Raji (cell line): Measurements from ENCODE around the gene DNASE2.

Experiments
- POLR2A ChIP-seq: IDR thresholded peaks from 2 replicates; pipeline ENCODE4 v1.6.1; 2011; ENCODE audit warnings: low read depth, low read length, control low read depth; ENCODE audit not compliant: insufficient read depth

The DNASE2 gene

GRCh38 chr19:12890787-12891552, 9.7 kb upstream of the DNASE2 start, which contains the start of gene GCDH:
TSS of gene GCDH (plus strand) at chr19:12891160. CDS start at chr19:12891305, 145 bp downstream.
- TF ChIP-seq POLR2A: peak; percentile 86

GRCh38 chr19:12888006-12888603, 6.9 kb upstream of the DNASE2 start:
- TF ChIP-seq POLR2A: no peak

DNA sequence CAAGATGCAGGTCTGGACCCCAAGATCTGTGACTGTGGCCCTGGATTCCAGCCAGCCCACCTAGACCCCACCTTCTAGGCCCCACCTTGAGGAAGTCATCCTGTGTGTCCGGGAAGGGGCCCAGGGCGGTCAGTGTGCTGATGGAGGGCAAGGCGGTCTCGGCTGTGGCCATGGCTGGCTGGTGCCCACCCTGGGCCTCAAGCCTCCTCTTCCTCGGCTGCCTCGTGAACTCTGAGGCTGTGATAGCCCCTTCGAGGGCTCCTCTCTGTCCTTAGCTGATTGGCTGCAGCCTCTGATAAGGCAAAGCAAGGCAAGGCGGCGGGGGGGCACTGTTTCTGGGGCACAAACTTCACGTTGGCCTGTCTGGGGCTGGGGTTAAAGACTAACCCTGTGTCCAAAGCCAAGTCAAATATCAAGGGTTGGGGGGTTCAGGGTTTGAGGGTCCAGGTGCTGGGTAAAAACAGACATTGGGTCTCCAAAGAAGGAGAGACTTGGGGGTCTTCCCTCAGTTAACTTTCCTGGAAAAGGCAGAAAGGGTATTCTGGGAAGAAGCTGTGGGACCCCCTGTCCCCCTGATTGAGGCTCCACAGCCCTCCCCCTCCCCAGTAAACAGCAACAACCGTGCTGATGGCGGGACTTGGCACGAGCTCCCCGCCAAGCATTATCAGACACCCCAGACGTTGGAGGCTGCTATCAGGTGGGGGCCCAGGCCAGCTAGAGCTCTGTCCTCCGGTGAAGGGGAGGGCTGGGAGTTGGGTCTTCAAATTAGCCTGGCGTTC, 5.9 kb upstream of the DNASE2 start, which contains the start of gene KLF1:
Gene KLF1, minus strand, starts transcription at position 233 of the 779 bp plus-strand sequence. Its CDS starts 61 bp downstream, at position 172.
- no peak for TF ChIP-seq POLR2A

- TF ChIP-seq POLR2A: no peak
Observed at GRCh38 chr19:12886651-12886968, 5.4 kb upstream of the DNASE2 start.

GRCh38 chr19:12885749-12886650, 4.8 kb upstream of the DNASE2 start:
- no peak for TF ChIP-seq POLR2A

DNA sequence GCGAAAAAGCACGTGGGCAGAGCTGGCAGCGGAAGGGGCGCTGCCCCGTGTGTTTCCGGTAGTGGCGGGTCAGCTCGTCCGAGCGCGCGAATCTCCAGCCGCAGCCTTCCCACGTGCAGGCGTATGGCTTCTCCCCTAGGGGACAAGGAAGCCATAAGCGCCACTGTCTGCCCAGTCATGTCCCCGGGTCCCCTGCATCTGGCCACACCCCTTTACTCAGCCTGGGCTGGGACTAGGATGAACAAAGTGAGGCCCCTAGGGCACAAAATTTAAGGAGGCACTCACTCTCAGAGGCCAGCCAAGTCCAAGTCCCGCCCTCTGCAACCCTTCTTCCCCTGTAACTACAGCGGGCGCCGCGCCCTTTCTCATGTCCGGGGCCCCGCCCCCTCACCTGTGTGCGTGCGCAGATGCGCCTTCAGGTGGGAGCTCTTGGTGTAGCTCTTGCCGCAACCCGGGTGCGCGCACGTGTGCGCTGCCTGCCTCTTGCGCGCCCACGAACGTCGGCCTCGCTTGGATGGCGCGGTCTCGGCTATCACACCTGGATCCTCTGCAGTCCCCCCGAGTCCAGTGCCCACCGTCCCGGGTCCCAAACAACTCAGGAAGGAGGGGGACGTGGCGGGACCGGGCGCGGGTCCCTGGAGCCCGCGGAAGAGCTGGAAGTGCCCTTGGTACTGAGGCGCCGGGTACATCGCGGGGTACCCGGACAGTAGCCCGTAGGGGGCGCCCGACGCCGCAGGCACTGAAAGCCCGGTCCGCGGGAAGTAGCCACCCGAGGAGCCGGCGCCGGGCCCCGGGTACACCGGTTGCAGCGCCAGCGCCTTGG, 3.9 kb upstream of the DNASE2 start:
- TF ChIP-seq POLR2A: peak; percentile 90

- TF ChIP-seq POLR2A: no peak
Observed at GRCh38 chr19:12884627-12884925, 3.3 kb upstream of the DNASE2 start.

- no peak for TF ChIP-seq POLR2A
Observed at GRCh38 chr19:12884202-12884601, 3.0 kb upstream of the DNASE2 start.

DNA sequence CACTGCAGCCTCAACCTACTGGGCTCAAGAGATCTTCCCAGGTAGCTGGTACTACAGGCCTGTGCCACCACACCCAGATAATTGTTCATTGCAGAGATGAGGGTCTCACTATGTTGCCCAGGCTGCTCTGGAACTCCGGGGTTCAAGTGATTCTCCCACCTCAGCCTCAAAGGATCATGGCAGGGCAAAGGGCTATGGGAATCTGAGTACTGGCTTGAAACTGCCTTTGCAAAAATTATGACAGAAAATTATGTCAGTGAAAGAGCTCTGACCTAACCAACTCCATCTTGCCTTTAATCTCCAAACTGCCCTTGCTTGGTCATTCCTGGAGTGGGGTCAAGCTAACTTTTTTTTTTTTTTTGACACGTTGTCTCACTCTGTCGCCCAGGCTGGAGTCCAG, 1.3 kb upstream of the DNASE2 start:
- no peak for TF ChIP-seq POLR2A

DNA sequence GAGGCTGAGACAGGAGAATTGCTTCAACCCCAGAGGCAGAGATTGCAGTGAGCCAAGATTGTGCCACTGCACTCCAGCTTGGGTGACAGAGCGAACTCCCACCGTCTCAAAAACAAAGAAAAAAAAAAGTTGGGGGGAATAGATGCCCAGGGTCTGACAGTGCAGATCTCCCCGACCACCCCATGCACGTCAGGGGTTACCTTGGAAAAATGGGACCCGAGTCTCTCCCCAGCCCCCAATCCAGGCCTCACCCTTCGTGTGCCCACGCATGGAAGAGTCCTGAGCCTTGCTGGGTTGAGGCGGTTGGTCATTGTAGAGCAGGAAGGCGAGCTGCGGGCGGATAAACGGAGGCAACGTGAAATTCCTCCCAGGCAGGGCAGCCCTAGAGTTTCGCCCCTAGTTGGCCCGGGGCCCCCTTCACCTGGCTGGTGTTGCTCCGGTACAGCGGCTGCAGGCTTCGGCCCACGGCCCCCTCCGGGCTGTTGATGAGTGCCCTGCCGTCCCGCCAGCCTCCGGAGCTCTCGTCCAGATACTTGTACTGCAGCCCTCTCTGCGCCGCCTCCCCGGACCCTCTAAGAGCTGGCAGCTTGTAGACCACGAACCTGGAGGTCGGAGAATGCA, 588 bp downstream of the DNASE2 start:
- no peak for TF ChIP-seq POLR2A

DNA sequence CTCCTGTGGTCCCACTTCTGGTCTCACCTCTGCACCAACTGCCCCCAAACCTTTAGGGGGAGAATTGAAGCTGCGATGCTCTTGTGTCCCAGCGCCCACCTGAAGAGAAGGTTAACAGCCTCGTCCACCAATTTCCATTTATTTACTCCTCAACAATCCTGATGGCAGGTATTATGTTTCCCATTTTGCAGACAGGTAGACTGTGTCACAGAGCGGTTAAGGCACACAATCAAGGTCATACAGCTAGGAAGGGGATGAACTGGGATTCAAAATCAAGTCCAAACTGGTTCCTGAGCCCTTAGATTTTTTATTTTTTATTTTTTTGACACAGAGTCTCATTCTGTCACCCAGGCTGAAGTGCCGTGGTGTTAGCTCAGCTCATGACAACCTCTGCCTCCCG, 6.2 kb downstream of the DNASE2 start:
- TF ChIP-seq POLR2A: no peak

DNA sequence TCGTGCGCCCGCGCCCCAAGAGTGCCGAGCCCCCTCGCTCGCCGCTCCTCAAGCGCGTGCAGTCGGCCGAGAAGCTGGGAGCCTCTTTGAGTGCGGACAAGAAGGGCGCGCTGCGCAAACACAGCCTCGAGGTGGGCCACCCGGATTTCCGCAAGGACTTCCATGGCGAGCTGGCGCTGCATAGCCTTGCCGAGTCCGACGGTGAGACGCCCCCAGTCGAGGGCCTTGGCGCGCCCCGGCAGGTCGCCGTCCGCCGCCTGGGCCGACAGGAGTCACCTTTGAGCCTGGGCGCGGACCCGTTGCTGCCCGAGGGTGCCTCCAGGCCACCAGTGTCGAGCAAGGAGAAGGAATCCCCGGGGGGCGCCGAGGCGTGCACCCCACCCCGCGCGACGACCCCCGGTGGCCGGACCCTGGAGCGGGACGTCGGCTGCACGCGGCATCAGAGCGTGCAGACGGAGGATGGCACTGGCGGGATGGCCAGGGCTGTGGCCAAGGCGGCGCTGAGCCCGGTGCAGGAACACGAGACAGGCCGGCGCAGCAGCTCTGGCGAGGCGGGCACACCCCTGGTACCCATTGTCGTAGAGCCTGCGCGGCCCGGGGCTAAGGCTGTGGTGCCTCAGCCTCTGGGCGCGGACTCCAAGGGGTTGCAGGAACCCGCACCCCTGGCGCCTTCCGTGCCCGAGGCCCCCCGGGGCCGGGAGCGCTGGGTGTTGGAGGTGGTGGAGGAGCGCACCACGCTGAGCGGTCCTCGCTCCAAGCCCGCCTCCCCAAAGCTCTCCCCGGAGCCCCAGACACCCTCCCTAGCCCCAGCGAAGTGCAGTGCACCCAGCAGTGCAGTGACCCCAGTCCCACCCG, 7.1 kb downstream of the DNASE2 start:
- no peak for TF ChIP-seq POLR2A
